AG09319 (cell line): Measurements from ENCODE around the gene ARPC4.

Experiments
- DNase-seq: peaks from one replicate; pipeline ENCODE4 v3.0.0-alpha.2; 2010; ENCODE audit warnings: low read depth; ENCODE audit errors: extremely low read depth
- CTCF ChIP-seq: IDR thresholded peaks from 2 replicates; pipeline ENCODE4 v1.5.1; 2011; ENCODE audit warnings: low read depth, mild to moderate bottlenecking, inconsistent platforms, low read length, moderate library complexity

ARPC4 gene

GRCh38 chr3:9785602-9786001, 7.3 kb upstream of the ARPC4 start:
- TF ChIP-seq CTCF: no peak

GRCh38 chr3:9786209-9786739, 6.6 kb upstream of the ARPC4 start:
- no peak for DNase-seq
- TF ChIP-seq CTCF: no peak

More at GRCh38 chr3:9785602-9786001, 7.3 kb upstream of the ARPC4 start:
- no peak for DNase-seq

GRCh38 chr3:9786825-9787669, 5.8 kb upstream of the ARPC4 start:
- DNase-seq: no peak
- peak; percentile 43 for TF ChIP-seq CTCF

GRCh38 chr3:9787714-9788113, 5.2 kb upstream of the ARPC4 start:
- no peak for TF ChIP-seq CTCF
- no peak for DNase-seq

- DNase-seq: no peak
- TF ChIP-seq CTCF: no peak
These were observed 1.8 kb upstream of the ARPC4 start for GRCh38 chr3:9791127-9791526.

GRCh38 chr3:9791790-9792404, 985 bp upstream of the ARPC4 start:
- no peak for DNase-seq
- no peak for TF ChIP-seq CTCF

- no peak for DNase-seq
- no peak for TF ChIP-seq CTCF
These were observed 389 bp downstream of the ARPC4 start for GRCh38 chr3:9793161-9793781.
